ENCODE measurements around the gene ARIH2. TPM values are rescaled to one million over a fixed set of nuclear protein-coding genes. Genes with fewer than 3 reads are reported as not detected.
A peak's percentile ranks its signal among the peaks of the same experiment; 100 is the strongest.

The ARIH2 gene
- total and polyA plus RNA-seq, 9 of the 15 experiments (the other 6 are each of a cell fraction or from before 2014, with no cell fraction given), result 27.0 to 120 (median 108) TPM

GRCh38 chr3:49017971-49018706 is 99.5 kb downstream of the ARIH2 start, which contains the start of gene DALRD3 (continued):
- TF ChIP-seq MXD1 (CRISPR knock-in tag; IDR thresholded peaks at IDR 0.05; ENCODE audit: borderline replicate concordance, poor library complexity, severe bottlenecking), result no peak
- TF ChIP-seq SIRT6 (IDR thresholded peaks at IDR 0.05; ENCODE audit: low read depth, low read length), result no peak
- TF ChIP-seq RFX5 (IDR thresholded peaks at IDR 0.05; ENCODE audit: low read depth, low read length), result no peak
- TF ChIP-seq XRCC4 (IDR thresholded peaks at IDR 0.05; ENCODE audit: extremely low read depth, insufficient read depth, insufficient read length), result no peak
- no peak for TF ChIP-seq ZKSCAN3 (CRISPR knock-in tag; IDR thresholded peaks at IDR 0.05)
- TF ChIP-seq TRIM25 (IDR thresholded peaks at IDR 0.05; ENCODE audit: borderline replicate concordance), result no peak
- TF ChIP-seq ZBTB17 (CRISPR knock-in tag; IDR thresholded peaks at IDR 0.05), result 0 out of 2 replicates have a peak, but pooled peaks have one; percentile 12
- TF ChIP-seq ZNF232 (CRISPR knock-in tag; IDR thresholded peaks at IDR 0.05), result no peak
- TF ChIP-seq THAP7 (CRISPR knock-in tag; IDR thresholded peaks at IDR 0.05), result 0 out of 2 replicates have a peak, but pooled peaks have one; percentile 18
- no peak for TF ChIP-seq FOS (IDR thresholded peaks at IDR 0.05; ENCODE audit: extremely low read depth, insufficient read length)
- no peak for TF ChIP-seq TOE1 (IDR thresholded peaks at IDR 0.05; ENCODE audit: borderline replicate concordance)
- TF ChIP-seq TOE1 (CRISPR knock-in tag; IDR thresholded peaks at IDR 0.05; ENCODE audit: borderline replicate concordance, low read depth), result no peak
- TF ChIP-seq ELK3 (CRISPR knock-in tag; IDR thresholded peaks at IDR 0.05), result no peak
- peak; percentile 47; the same call in 1 of the 2 replicates for TF ChIP-seq ATF1 (CRISPR knock-in tag; IDR thresholded peaks at IDR 0.05)
- TF ChIP-seq ATF1 (tag; IDR thresholded peaks at IDR 0.05), result peak; percentile 93
- no peak for TF ChIP-seq CCAR2 (IDR thresholded peaks at IDR 0.05; ENCODE audit: low read depth, low read length)
- TF ChIP-seq ZBTB12 (CRISPR knock-in tag; IDR thresholded peaks at IDR 0.05), result peak; percentile 75; the same call in 1 of the 2 replicates
- no peak for TF ChIP-seq ARID2 (IDR thresholded peaks at IDR 0.05)
- TF ChIP-seq TCF15 (CRISPR knock-in tag; IDR thresholded peaks at IDR 0.05), result no peak
- TF ChIP-seq ZBTB33 (CRISPR knock-in tag; IDR thresholded peaks at IDR 0.05), result no peak
- TF ChIP-seq PRMT5 (CRISPR knock-in tag; IDR thresholded peaks at IDR 0.05), result no peak
